Inflammatory macrophage treated with lipopolysaccharide for 4 hours (primary cell): ENCODE measurements around the gene SPPL2B.

ENCODE experiments used
- DNase-seq: peaks from one replicate; pipeline ENCODE4 v3.0.0-alpha.2; 2020

Gene SPPL2B

DNA sequence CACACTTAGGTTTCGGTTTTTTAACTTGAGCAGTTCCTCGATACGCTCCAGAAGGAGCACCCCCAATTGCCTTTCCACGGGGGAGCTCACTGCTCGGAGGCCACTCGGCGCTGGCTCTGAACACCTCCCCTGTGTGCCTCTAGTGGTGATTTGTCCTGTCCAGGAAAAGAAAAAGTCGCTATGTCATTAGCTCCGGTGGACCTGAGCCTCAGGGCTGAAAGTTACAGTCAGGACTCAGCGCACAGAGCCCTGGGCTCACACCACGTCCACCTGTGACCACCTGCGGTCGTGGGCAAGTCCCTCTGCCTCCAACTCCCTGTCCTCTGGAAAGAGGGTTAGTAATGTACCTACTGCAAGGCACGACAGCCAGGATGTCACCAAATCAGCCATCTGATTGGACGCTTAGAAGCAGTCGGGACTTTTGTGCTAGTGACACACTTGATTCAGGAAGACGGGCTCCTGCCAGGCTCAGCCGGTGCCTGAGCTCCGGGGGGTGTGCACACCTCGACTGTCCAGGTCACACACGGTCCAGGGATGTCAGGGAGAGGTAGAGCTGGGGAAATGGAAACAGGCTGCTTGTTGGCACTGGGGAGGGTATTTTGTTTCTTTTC, 27.7 kb downstream of the SPPL2B start:
- DNase-seq = no peak

DNA sequence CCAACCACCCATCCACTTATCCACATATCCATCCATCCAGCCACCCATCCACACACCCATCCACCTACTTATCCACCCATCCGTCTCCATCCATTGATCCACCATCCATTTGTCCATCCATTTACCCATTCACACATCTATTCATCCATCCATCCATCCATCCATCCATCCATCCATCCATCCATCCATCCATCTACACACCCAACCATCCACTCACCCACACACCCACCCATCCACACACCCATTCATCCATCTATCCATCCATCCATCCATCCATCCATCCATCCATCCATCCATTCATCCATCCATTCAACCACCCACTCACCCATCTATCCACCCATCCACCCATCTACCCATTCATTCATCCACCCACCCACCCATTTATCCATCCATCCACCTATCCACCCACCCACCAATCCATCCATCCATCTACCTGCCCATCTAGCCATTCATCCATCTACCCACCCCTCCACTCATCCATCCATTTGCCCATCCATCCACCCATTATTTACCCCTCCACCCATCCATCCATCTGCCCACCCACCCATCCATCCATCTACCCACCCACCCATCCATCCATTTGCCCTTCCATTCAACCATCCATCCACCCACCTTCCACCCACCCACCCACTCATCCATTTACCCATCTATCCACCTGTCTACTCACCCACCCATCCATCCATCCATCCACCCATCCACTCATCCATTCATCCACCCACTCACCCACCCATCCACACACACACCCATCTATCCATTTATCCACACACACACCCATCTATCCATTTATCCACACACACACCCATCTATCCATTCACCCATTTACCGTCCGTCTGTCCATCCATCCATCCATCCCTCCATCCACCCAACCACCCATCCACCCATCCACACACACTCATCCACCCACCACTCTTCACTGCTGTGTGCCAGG, 29.1 kb downstream of the SPPL2B start:
- no peak for DNase-seq

DNA sequence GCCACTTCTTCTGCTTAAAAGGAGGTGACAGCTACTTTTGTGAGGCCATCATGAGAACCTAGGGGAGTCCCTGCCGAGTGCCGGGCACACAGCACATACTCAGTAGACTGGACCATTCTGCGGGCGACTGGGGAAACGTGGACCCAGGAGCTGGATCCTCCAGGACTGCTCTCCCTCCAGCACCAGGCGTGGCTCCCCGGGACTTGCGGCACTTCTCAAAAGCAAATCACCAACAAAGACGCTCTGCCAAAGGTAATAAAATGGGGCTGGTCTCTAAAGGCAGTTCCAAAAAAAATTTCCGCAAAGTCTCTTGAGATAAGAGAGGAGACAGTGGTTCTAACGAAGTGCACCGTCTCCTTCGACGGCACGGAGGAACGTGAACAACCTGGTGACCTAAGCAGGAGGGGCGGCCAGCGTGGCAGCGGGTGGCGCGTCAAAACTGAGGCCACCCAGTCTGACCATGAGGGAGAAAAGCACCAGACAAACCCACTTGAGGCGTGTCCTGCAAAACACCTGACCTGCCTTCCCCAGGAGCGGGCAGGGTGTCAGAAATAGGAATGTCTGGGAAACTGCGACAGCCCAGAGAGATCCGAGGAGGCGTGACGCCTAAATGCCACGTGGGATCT, 30.2 kb downstream of the SPPL2B start:
- no peak for DNase-seq

DNA sequence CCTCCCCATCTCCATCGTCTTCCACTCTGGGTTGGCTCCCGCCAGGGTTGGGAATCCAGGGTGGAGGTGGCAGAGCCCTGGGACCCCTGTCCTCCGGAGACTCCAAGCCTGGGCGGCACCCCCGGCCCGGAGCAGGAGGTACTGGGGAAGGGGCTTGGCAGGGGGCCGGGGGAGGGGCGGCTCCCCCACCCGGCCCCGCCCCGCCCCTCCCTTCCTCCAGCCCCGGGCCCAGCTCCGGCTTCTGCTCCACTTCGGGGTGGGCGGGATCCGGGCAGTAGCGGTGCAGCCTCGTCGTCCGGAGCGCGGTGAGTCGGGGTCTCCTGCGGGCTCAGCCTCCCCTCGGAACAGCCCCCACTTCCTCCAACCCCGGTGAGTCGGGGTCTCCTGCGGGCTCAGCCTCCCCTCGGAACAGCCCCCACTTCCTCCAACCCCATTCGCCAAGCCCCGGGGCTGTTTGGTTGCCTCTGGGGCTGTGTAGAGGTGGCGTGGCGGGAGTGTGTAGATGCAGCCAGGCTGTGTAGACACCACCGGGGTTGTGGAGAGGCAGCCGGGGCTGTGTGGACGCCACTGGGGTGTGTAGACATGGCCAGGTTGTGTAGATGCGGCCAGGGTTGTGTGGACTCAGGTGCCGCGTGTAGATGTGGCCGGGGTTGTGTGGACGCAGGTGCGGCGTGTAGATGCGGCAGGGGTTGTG, 31.7 kb downstream of the SPPL2B start, which contains the start of gene TMPRSS9:
TMPRSS9 (plus strand) TSS at position 274 of the 694 bp plus-strand sequence. CDS start 29,521 bp downstream, outside the sequence.
- no peak for DNase-seq

DNA sequence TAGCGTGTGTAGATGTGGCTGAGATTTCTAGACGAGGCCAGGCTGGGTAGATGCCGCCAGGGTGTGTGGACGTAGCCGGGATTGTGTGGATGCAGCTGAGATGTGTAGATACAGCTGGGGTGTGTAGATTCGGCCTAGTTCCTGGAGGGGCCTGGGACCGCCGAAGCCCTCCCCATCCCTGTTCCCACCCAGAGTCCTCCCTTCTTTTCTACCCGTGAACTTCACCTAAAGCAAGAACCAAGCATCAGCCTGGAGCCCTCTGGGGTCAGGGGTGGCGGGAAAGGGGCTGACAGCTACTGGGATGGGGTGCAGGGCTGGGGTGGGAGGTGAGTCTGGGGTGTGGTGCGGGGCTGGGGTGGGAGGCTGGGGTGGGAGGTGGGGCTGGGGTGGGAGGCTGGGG, 32.3 kb downstream of the SPPL2B start:
- DNase-seq = no peak

DNA sequence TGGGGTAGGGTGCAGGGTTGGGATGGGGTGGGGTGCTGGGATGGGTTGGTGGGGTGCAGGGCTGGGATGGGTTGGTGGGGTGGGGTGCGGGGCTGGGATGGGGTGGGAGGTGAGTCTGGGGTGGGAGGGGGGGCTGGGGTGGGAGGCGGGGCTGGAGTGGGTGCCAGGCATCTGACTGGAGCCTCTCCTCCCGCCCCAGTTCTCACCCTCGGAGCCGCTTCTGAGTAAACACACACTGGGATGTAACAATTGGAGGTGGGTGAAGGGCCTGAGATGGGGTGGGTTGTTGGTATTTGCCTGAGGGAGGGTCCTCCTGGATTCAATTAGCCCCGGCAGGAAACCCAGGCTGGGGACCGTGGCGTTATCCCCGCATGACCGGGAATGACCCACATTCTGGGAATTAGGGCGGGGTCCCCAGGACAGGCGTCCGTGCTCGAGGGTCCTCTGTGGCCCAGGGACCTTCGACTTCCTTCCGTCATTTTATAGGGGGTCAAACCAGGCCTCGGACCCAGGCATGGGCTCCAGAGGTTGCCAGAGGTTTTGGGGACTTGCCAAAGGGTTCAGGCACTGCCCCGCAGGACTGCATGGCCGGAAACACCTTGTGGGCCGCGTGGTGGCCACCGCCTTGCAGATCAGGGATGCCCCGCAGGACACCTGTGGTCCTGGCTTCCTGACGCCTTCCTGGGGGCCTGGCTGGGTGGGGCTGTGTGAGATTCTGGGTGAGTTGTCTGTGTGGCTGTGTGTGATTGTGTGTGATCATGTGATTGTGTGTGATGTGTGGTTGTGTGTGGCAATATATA, 33.0 kb downstream of the SPPL2B start:
- no peak for DNase-seq

DNA sequence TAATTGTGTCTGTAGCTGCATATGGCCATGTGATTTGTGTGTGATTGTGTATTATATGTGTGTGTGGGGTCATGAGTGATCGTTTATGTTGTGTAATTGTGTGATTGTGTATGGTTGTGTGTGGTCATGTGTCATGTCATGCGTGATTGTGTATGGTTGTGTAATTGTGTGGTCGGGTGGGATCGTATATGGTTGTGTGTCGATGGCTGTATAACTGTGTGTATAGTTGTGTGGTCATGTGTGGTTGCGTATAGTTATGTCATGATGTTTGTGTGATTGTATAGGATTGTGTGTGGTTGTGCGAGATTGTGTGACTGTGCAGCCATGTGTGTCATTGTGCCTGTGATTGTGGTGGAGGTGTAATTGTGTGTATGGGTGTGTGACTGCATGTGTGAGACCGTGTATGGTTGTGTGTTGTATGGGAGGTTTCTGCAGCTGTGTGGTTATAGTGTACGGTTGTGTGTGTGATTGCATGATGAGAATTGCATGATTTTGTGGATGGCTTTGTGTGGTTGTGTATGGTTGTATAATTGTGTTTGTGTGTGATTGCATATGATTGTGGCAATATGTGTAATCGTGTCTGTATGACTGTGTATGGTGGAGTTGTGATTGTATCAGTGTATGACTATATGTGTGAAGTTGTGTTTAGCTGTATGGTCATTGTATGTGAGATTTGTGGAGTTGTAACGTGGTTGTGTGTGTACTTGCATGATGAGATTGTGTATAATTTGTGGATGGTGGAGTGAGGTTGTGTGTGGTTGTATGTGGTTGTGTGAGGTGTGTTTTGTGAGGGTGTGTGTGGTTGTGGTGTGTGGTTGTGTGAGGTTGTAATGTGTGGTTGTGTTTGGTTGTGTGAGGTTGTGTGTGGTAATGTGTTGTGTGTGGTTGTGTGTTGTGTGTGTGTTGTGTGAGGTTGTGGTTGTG, 33.8 kb downstream of the SPPL2B start:
- no peak for DNase-seq

DNA sequence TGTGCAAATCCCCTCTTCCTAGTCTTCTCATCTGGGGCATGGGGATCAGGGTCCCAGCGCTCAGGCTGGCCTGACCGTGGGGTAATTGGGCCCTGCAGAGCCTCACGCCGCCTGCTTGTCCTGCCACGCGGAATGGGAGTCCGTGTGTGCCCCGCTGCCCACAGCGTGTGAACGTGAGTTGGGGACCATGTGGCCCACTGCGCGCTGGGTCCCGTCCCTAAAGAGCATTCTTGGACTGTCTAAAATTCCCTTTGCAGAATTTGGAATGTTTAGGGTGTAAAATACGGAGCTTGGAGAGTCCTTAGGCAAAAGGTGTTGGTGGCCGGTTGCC, 34.5 kb downstream of the SPPL2B start:
- DNase-seq = no peak

DNA sequence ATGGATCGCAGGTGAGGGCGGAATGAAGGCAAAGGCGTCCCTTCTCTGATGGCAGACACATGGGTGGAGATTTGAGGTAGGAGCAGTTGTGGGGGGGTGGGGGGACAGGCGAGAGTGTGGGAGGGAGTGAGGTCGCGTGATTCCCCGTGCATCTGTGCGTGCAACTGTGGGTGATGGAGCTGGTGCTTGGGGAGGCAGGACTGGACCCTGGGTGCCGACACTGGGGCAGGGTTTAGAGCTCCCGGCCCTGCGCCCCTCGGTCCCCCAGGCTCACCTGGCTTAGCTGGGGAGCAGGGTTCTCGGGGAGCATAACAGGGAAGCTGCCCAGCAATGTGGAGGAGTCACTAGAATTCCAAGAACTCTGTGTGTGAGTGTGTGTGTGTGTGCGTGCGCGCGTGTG, 34.9 kb downstream of the SPPL2B start:
- DNase-seq = no peak

DNA sequence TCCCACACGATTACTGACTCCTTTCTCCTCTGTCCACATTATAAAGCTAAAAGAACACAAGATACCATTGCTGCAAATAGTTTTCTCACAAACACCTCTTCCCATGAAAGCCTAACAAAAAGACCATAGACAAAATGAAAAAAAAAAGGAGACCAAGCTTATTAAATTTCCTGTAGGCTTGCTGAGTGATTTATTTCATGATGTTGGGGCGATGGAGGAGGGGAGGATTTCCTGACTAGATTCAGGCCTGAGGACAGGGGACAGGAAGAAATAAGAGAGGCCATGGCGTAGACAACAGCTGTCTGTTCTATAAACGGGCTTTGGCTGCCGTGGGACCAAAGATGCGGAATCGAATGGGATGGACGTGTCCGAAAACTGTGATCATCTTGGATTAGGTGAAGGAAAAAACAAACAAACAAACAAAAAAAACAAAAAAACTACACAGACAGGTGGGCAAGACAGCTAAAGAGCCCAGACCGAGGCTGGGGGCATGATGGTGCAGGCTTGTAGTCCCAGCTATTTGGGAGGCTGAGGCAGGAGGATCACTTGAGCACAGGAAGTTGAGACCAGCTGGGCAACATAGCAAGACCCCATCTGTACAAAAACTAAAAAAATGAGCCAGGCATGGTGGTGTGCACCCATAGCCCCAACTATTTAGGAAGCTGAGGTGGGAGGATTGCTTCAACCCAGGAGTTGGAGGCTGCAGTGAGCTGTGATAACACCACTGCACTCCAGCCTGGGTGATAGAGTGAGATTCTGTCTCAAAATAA, 36.9 kb downstream of the SPPL2B start:
- no peak for DNase-seq

DNA sequence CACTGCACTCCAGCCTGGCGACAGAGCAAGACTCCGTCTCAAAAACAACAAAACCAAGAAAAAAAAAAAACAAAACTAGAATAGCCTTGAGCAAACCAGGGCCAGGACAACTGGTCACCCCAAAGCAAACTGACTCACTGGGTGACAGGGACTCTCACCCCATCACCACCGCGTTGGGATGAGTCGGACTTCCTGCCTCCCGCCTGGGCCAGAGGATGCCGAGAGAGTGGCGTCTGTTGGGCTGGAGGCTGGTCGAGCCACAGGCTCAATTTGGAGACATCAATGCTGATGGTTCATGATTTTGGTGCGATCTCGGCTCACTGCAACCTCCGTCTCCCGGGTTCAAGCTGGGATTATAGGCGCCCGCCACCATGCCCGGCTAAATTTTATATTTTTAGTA, 43.2 kb downstream of the SPPL2B start:
- DNase-seq = peak; percentile 59

DNA sequence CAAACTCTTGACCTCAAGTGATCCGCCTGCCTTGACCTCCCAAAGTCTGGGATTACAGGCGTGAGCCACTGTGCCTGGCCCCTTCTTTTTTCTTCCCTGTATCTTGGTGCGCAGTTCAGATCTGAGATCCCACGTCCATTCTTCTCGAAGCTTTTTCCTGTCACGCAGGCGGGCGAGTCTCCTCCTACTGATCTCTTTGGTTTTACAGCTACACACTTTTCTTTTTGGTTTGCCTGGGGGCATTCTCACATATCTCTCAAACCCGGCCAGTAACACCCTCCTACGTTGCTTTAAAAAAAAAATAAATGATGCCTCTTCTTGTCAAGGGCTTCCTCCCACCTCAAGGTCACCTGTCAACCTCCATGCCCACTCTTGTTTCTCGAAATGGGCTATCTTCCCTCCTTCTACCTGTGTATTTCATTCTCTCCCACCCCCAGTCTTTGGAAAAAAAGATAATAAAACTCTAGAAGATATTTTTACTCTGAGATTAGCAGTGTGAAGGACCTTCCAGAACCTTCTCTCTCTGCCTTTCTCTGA, 43.7 kb downstream of the SPPL2B start:
- DNase-seq = no peak

DNA sequence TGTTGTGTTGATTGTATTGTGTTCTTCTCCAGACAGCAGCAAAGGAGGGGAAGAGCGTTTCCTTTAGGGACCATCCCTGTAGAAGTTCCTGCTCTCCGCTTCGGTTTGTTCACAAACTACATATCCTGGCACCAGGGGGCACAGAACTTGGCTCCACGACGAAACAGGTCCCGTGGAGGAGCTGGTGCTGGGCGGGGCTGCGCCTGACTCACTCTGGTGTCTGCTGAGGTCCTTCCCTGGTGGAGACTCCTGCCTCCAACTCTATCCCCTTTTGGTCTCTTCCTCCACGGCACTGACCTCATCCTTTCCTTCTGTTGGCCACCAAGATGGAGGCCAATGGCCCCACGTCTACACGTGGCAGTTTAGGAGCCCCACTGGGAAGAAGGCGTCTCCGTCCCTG, 46.3 kb downstream of the SPPL2B start:
- peak; percentile 10 for DNase-seq

DNA sequence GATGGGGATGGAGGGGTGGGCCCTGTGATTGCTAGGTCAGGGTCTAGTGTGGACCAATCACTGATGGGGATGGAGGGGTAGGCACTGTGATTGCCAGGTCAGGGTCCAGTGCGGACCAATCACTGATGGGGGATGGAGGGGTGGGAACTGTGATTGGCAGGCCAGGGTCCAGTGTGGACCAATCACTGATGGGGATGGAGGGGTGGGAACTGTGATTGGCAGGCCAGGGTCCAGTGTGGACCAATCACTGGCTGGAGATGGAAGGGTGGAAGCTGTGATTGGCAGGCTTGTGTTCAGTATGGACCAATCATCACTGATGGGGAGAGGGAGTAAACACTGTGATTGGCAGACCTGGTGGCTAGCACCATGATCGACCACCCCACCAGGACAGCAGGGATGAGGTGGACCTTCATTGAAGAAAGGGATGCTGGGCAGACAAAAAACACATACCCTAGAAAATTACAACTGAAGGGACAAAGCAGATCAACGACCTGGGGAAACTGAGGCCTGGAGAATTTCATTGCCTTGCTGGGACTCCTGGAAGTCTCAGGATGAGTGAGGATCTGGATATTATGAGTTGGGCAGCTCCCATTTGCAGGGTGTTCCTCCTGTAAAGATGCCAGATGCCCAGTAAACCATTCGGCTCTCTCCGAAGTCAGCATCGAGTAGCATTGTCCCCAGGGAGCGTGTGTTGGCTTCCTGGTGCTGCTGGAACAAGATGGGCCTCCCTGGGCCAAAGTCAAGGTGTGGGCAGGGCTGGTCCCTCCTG, 47.1 kb downstream of the SPPL2B start:
- DNase-seq = no peak

DNA sequence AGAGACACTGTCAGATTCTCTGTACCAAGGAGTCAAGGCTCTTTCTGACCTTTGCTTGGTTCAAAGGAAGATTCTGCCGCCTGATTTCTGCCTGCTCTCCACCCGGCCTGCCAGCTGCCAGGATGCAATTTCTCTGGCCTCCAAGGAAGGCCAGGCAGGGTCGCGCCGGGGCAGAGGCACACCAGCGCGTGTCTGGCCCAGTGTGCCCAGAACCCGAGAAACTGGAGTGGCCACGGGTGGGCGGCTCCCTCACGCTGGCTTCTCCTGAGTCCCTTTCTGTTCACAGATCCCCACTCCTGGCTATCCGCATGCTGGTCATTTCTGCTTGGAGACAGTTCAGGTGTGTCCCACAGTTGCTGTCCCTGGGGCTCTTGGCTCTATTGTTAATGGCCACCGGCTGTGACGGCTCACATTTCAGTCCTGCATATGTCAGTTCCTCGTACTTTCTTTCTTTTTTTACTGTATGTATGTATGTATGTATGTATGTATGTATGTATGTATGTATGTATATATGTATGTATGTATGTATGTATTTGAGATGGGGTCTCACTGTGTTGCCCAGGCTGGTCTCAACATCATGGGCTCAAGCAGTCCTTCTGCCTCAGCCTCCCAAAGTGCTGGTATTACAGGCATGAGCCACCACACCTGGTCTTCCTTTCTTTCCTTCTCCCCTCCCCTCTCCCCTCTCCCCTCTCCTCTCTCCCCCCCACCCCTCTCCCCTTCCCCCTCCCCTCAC, 48.5 kb downstream of the SPPL2B start:
- DNase-seq = no peak

DNA sequence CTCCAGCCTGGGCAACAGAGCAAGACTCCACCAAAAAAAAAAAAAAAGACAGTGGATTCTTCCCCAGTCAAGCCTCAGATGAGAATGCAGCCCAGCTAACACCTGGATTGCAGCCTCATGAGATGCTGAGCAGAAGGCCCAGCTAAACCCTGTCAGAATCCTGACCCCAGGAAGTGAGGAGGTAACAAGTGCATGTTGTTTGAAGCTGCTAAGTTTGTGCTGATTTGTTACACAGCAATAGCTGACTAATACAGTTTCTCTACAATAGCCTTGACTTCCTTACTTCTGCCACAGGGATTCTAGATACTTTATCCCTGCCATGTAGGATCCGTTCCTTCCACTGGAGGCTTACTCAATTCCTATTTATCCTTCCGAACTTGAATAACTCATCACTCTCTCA, 52.1 kb downstream of the SPPL2B start:
- DNase-seq = no peak

DNA sequence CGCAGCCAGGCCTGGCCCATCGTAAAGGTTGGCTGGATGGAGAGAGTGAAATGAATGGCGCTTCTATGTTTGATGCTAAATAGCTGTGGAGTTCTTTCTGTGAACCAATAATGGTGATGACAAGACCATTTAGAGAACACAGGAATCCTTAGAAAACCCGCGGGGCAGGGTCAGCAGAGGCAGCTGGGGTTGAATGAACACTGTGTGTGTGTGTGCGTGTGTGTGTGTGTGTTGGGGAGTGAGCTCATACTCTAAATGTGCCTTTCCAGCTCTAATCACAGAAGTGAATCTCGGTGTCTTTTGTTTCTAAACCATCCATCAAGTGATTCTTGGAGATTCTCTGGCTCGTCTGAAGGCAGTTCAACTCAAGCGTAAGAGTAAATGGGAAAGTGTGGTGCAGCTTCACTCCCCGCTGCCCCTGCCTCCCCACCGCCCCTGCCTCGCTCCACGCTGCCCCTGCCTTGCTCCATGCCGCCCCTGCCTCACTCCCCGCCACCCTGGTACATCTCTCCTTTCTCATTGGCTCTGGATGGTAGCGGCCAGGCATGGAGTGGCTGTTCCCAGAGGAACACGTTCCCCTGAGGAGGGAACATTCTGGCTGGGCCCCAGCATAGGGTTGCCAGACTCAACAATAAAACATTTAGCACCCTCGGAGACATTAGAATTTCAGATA, 52.8 kb downstream of the SPPL2B start:
- DNase-seq = no peak
